CD4-positive, alpha-beta T cell treated with Interleukin-15 for 4 hours (primary cell): Measurements from ENCODE around the gene ITPR3.
A peak's percentile ranks its signal among the peaks of the same experiment; 100 is the strongest.
"Not testable (repeated sequence)": the region's sequence is repeated elsewhere in the genome, so short reads cannot be mapped to it uniquely, and the experiment has no call there.

Experiments used
- DNase-seq: peaks from one replicate; pipeline ENCODE4 v3.0.0-alpha.2; 2020; ENCODE audit warnings: low spot score

The ITPR3 gene

DNA sequence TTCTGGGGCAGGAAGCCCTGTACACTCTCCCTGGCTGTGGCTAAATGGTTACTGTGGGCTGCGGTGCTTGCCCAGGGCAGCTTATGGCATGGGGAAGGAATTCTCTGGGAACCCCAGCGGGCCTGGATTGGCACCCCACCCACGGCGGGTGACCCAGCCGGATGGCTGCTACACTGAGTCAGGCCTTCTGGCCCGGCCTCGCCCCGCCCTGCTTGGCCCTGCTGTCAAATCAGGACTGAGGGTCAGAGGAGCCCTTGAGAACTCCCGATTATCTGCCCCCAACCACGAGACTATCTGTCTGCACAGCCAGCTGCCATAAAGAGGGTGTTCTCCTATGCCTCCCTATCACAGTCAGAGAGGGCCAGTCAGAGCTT, 7.3 kb upstream of the ITPR3 start:
- no peak for DNase-seq

- DNase-seq, result no peak
These were observed 5.0 kb upstream of the ITPR3 start for GRCh38 chr6:33616113-33616512.

DNA sequence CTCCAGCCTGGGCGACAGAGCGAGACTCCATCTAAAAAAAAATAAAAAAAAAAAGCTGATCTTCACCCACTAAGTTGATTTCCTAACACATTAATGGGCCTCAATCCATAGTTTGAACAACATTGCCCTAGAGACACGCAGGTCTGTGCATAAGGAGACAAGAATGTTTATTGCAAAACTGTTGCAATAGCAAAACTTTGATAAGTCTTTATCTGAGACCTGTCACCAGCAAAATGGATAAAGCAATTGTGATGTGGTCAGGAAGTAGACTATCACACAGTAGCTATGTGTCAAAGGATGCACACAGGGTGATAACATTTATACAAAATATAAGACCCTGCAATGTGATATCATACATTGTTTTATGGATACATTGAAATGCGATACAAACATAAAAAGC, 4.2 kb upstream of the ITPR3 start:
- DNase-seq, result no peak

DNA sequence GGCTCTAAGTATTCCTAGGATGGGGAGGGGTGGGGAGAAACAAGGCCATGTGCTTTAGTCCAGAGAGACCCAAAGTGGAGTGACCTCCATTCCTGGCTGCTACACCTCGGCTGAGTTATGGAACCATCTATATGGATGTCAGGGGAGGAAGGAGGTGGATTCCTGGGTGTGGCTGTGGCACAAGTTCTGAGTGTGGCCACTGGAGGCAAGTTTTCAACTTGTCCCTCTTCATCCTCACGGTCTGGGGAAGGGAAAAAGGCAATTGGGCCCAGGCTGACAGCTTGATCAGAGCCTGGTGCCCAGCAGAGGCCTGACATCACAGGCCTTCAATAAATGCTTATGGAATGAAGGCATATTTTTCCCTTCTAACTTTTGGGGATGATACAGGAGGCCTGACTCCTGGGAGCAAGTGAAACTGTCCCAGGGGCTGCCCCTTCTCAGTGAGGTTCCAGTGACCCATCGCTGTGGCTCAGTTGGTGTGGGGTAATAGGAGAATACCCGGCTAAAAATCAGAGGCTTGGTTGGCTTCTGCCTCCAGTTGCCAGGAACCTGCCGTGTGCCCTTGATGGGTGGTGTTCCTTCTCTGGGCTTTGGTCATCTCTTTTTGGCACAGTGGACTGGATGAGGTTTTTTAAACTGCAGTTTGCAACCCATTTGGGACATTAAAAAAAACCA, 1.8 kb upstream of the ITPR3 start:
- DNase-seq, result no peak

DNA sequence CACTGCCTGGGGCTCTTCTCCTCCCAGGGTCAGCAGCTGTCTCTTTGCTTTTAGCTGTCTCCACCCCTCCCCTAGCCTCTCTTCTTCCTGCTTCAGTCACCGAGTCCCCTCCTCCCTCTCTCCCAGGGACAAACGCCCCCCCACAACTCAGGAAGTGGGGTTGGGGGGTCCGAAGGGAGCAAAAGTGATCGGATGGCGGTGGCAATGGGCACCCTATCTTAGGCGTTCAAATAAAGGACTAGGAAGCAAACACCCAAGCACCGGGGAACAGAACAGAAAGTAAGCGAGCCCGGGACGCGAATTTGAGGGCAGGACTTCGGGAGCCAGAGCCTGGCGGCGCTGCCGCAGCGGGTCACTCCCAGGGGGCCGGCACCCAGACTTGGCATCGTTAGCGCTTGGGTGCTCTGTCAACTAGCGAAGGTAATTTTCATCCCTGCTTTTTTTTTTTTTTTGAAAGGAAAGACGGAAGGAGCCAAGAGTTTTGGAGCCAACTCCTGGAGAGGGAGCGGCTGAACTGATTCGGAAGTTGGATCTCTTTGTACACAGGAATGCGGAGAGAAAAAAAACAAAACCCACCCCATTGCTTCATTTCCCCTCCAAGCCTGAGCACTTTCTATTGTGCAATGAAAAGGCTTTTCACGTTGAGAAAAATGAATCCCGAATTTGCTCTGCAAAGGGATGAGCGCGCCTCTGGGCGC, 815 bp upstream of the ITPR3 start:
- DNase-seq, result peak; percentile 23

- DNase-seq, result no peak
These were observed 728 bp downstream of the ITPR3 start for GRCh38 chr6:33621711-33622388.

DNA sequence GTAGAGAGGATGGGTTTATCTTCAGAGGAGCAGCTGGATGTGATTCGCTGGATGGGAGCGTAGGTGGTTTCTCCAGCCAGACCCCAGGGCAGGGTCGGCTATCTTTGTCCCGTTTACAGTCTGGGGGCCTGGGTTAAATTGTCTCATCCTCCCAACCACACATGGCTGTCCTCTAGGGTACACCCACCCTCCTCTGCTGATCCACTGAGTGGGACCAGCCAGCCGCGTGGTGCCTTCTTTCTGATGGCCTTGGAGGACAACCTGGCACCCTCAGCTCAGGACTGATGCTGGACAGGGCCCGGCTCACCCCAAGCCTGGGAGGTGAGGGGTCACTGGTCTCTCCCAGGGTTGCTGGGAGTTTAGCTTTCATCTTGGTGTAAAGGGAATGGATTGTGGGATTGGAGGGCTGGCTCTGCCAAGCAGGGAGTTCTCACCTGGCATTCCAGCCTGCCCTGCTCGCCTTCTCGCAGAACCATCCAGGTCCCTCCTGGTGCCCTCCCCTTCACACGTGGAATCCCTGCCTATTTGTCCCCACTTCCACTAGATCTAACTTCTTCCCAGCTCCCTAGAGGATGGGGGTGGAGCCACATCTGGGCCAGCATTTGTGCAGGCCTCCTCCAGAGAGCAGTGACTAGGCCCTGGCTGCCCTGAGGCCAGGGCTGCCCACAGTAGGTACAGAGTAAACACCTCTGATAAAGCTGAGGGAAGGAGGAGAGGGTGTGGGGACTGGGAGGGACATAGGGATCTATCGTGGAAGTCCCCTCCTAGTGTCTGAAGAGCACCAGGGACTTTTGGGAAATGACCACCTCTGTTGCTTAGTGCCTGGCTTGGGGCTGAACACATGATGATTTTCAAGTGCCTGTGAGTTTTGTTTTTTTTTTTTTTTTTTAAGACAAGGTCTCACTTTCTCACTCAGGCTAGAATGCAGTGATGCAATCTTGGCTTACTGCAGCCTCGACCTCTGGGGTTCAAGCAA, 1.6 kb downstream of the ITPR3 start:
- DNase-seq, result no peak

- no peak for DNase-seq
These were observed 2.8 kb downstream of the ITPR3 start for GRCh38 chr6:33623895-33624381.

DNA sequence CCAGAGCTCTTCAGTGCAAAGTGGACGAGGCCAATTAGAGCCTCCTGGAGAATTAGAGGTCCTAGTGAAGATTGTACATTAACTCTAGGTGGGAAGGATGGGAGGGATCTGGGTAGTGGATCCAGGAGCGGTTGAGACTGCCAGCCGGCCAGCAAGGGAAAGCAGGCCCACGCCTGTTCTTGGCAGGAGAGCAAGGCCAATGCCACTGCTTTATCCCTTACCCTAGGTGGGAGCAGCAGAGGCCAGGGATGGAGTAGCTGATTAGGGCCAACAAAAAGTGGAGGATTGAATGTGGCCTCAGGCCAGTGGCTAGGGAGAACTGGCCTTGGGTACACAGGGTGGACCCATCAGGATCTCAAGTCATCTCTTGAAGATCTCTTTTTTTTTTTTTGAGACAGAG, 3.7 kb downstream of the ITPR3 start:
- DNase-seq, result no peak

DNA sequence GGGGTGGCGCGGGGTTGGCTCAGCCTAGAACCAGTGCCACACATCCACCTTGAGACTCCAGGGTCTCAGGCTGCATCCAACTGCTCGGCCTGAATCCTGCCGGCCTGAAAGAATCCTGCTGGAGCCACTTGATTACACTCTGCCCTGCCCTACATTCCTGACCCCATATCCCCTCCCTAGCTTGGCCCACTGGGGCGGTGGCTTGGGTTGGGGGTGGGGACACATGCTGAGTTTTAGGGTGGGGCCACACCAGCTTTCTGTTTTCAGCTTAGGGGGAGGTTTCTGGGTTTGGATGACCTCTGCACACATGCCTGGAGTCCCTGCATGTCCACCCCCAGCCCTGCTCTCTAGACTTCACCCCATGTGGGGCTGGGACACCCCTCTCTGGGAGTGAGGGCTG, 6.8 kb downstream of the ITPR3 start:
- DNase-seq, result no peak

GRCh38 chr6:33628401-33628964, 7.4 kb downstream of the ITPR3 start:
- DNase-seq, result no peak

GRCh38 chr6:33630014-33630413, 8.9 kb downstream of the ITPR3 start:
- no peak for DNase-seq

DNA sequence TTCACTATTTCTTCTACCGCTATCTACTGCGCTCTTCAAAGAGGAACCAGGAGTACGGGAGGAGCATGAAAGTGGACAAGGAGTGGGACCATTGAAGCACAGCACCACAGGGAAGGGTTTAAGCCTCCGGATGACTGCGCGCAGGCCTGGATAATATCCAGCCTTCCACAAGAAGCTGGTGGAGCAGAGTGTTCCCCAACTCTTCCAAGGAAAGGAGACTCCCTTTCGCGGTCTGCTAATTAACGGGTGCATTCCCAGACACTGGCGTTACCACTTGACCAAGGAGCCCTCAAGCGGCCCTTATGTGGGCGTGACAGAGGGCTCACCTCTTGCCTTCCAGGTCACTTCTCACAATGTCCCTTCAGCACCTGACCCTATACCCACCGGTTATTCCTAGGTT, 10.4 kb downstream of the ITPR3 start:
- not testable (repeated sequence) for DNase-seq

GRCh38 chr6:33631971-33632557, 10.9 kb downstream of the ITPR3 start:
- DNase-seq, result no peak

GRCh38 chr6:33632558-33633039, 11.5 kb downstream of the ITPR3 start:
- DNase-seq, result peak; percentile 47

DNA sequence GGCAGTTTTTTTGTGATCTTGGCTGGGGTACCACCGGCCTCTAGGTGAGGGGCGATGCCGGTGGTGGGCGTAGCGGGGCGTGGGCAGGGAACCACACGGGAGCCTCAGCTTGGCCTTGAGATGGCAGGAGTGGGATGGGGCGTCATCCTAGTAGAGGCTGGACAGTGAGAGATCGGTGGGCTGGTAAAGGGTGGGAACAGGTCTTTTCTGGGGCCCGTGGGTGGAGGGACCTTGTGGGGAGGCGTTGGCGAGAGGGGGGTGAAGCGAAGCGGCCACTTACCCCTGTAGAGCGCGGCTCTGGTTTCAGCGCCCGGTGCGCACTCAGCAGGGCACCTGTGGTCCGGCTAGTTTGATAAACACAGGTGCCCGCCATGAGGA, 12.0 kb downstream of the ITPR3 start:
- DNase-seq, result no peak

DNA sequence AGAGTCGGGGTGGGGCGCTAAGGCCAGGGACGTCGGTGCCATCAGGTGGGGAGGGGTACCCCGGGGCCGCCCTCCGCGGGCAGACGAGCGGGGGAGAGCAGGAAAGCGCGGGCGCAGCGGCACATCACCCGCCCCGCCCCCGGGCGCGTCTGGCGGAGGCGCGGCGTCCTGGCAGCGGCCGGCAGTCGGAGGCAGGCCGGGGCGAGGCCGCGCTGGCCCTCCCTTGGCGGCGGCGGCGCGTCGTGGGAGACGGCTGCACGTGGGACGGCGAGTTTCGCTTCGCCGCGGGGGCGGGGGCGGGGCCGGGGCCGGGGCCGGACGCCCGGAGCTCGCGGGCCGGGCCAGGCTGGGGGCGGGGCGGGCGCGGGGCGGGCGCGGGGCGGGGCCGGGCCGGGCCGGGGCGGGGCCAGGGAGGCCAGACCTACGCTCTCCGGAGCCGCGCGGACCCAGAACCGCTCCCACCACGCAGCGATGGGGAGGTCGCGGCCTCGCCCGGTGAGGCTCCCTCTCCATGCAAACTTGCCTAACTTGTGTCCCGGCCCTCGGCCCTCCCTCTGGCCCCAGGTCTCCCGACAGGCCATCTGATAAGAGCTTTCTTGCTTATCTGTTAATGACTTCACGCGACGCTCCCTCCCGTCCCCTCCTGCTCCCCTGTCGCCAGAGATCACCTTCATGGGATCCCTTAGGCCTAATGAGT, 12.5 kb downstream of the ITPR3 start:
- DNase-seq, result peak; percentile 46

GRCh38 chr6:33634161-33634727, 13.1 kb downstream of the ITPR3 start:
- DNase-seq, result no peak

DNA sequence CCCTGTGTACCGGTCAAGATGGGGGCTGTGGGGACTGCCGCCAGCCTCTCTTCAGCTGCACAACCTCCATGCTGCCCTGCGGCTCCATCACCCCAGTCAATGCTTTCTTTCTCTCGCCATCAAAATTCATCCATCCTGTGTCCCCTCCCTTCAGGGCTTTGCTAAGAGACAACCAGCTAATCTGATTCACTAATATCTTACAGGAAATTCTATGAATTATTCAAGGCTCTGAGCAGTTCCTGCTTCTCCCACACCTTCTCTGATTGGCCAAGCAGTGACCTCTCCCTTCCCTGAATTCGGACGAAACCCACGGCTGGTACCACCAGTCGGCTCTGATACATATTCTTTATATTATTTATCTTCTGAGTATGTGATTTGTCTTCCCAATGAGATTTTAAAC, 13.8 kb downstream of the ITPR3 start:
- no peak for DNase-seq

DNA sequence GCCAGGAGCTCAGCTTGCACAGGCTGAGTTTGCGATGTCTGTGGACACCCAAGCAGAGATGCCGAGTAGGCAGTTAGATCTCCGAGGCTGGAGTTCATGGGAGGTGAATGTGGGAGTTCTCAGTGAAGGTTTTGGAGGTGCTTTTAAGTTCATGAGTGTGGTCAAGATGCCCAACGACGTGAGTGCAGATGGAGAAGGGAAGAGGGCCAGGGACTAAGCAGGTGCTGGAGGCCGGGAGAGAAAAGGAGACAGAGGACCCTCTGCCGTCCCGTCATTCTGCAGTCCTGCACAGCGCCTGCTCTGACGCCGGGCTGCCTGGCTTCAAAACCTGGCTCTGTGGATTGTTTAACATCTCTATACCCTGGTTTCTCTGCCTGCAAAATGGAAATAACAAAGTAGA, 15.5 kb downstream of the ITPR3 start:
- no peak for DNase-seq
